Measurements from ENCODE around the gene ADIRF. TPM values are rescaled to one million over a fixed set of nuclear protein-coding genes. Genes with fewer than 3 reads are reported as not detected.
"Not testable (repeated sequence)": the region's sequence is repeated elsewhere in the genome, so short reads cannot be mapped to it uniquely, and the experiment has no call there.

Gene ADIRF
- total RNA-seq, 1 donor from 2014 or later = 882 TPM

- no peaks in the 10 kb centered on the region for H3K9me3 ChIP-seq
These were observed 32.2 kb downstream of the ADIRF start for GRCh38 chr10:87000491-87000890.

GRCh38 chr10:87007124-87007523 lies 38.8 kb downstream of the ADIRF start:
- intact Hi-C loops (cut with DNase I); H3K4me1 ChIP-seq; H3K9me3 ChIP-seq; H3K4me3 ChIP-seq; DNase-seq (ENCODE audit: low spot score in 2 of 2); H3K27me3 ChIP-seq; H3K27ac ChIP-seq: not testable (repeated sequence)
- peaks cover 11% of the 10 kb centered on the region in 2 donors for H3K36me3 ChIP-seq

More at GRCh38 chr10:87000491-87000890, 32.2 kb downstream of the ADIRF start:
- intact Hi-C loops (cut with DNase I) = no loop called here
- no peak for TF ChIP-seq CTCF (IDR thresholded peaks at IDR 0.05)
- H3K36me3 ChIP-seq = peaks cover 10 to 33% of the 10 kb centered on the region in 2 donors
- no peaks in the 10 kb centered on the region for H3K27me3 ChIP-seq
- no peak overlapping the region for H3K27ac ChIP-seq
- no peak for DNase-seq (ENCODE audit: low spot score in 2 of 2)
- H3K4me3 ChIP-seq = no peak overlapping the region
- H3K4me1 ChIP-seq = no peaks in the 10 kb centered on the region

GRCh38 chr10:87007674-87008073 lies 39.4 kb downstream of the ADIRF start:
- intact Hi-C loops (cut with DNase I); H3K27me3 ChIP-seq; H3K4me1 ChIP-seq; H3K4me3 ChIP-seq; DNase-seq (ENCODE audit: low spot score in 2 of 2); H3K27ac ChIP-seq; H3K9me3 ChIP-seq: not testable (repeated sequence)
- H3K36me3 ChIP-seq = peaks cover 11% of the 10 kb centered on the region in 2 donors

GRCh38 chr10:87008303-87008702 lies 40.0 kb downstream of the ADIRF start:
- H3K4me3 ChIP-seq; H3K4me1 ChIP-seq; intact Hi-C loops (cut with DNase I); DNase-seq (ENCODE audit: low spot score in 2 of 2); H3K27ac ChIP-seq; H3K9me3 ChIP-seq; H3K27me3 ChIP-seq: not testable (repeated sequence)
- H3K36me3 ChIP-seq = peaks cover 11% of the 10 kb centered on the region in 2 donors

- H3K4me3 ChIP-seq; intact Hi-C loops (cut with DNase I); H3K9me3 ChIP-seq; H3K27ac ChIP-seq; DNase-seq (ENCODE audit: low spot score in 2 of 2); H3K27me3 ChIP-seq; H3K4me1 ChIP-seq: not testable (repeated sequence)
- H3K36me3 ChIP-seq = peaks cover 11% of the 10 kb centered on the region in 2 donors
These were observed 40.9 kb downstream of the ADIRF start for GRCh38 chr10:87009134-87009696.

- H3K4me1 ChIP-seq; H3K4me3 ChIP-seq; H3K9me3 ChIP-seq; DNase-seq (ENCODE audit: low spot score in 2 of 2); H3K27ac ChIP-seq; H3K27me3 ChIP-seq; H3K36me3 ChIP-seq; intact Hi-C loops (cut with DNase I): not testable (repeated sequence)
These were observed 45.2 kb downstream of the ADIRF start for GRCh38 chr10:87013528-87013927.

- H3K9me3 ChIP-seq; DNase-seq (ENCODE audit: low spot score in 2 of 2); H3K4me1 ChIP-seq; intact Hi-C loops (cut with DNase I); H3K36me3 ChIP-seq; H3K27me3 ChIP-seq; H3K4me3 ChIP-seq: not testable (repeated sequence)
- peak overlapping the region in 1 of 2 donors; percentile 11 for H3K27ac ChIP-seq
These were observed 46.9 kb downstream of the ADIRF start for GRCh38 chr10:87014986-87015716.

- H3K4me3 ChIP-seq; H3K9me3 ChIP-seq; H3K27ac ChIP-seq; H3K36me3 ChIP-seq; H3K27me3 ChIP-seq; DNase-seq (ENCODE audit: low spot score in 2 of 2); intact Hi-C loops (cut with DNase I); H3K4me1 ChIP-seq: not testable (repeated sequence)
These were observed 49.8 kb downstream of the ADIRF start for GRCh38 chr10:87018127-87018526.

GRCh38 chr10:87019066-87019465 lies 50.8 kb downstream of the ADIRF start:
- H3K9me3 ChIP-seq; H3K27me3 ChIP-seq; H3K4me1 ChIP-seq; H3K27ac ChIP-seq; H3K4me3 ChIP-seq; intact Hi-C loops (cut with DNase I); DNase-seq (ENCODE audit: low spot score in 2 of 2); H3K36me3 ChIP-seq: not testable (repeated sequence)

GRCh38 chr10:87019504-87019903 lies 51.2 kb downstream of the ADIRF start:
- intact Hi-C loops (cut with DNase I); H3K9me3 ChIP-seq; H3K4me1 ChIP-seq; H3K27ac ChIP-seq; H3K36me3 ChIP-seq; H3K27me3 ChIP-seq; H3K4me3 ChIP-seq; DNase-seq (ENCODE audit: low spot score in 2 of 2): not testable (repeated sequence)

GRCh38 chr10:87020056-87020455 lies 51.8 kb downstream of the ADIRF start, which contains the start of gene FAM25A:
FAM25A (plus strand) TSS chr10:87020294; CDS start chr10:87020325, 31 bp downstream.
- DNase-seq (ENCODE audit: low spot score in 2 of 2); H3K4me3 ChIP-seq; H3K36me3 ChIP-seq; H3K9me3 ChIP-seq; H3K4me1 ChIP-seq; intact Hi-C loops (cut with DNase I); H3K27ac ChIP-seq; H3K27me3 ChIP-seq: not testable (repeated sequence)
